ENCODE measurements around the gene FNIP2.
"Not testable (repeated sequence)": the region's sequence is repeated elsewhere in the genome, so short reads cannot be mapped to it uniquely, and the experiment has no call there.

Gene FNIP2

GRCh38 chr4:158915683-158916241 lies 146.9 kb downstream of the FNIP2 start:
- no peaks in the 10 kb centered on the region for H3K4me1 ChIP-seq (ENCODE audit: control insufficient read depth, low read depth, low read length)
- no peak overlapping the region for H2BK15ac ChIP-seq (replicated peaks; ENCODE audit: low read depth)
- no peak overlapping the region for H3K4ac ChIP-seq (ENCODE audit: low read depth, low read length)
- no peak overlapping the region for H3K18ac ChIP-seq (ENCODE audit: low read length)
- no peak overlapping the region for H2BK5ac ChIP-seq (ENCODE audit: low read length)
- H3K9ac ChIP-seq (ENCODE audit: low read length) = no peak overlapping the region
- H3K56ac ChIP-seq (ENCODE audit: low read length) = no peak overlapping the region
- no peak overlapping the region for H2AK5ac ChIP-seq (ENCODE audit: low read length)
- no peaks in the 10 kb centered on the region for H3K79me1 ChIP-seq (ENCODE audit: low read length)
- no peaks in the 10 kb centered on the region for H3K79me2 ChIP-seq (ENCODE audit: control insufficient read depth, insufficient read depth, low read length)
- no peak overlapping the region for H3K27ac ChIP-seq (ENCODE audit: low read depth, low read length)
- H3K27me3 ChIP-seq (ENCODE audit: insufficient read depth, low read length, poor library complexity) = no peaks in the 10 kb centered on the region
- DNase-seq = no peak
- H2BK120ac ChIP-seq (ENCODE audit: low read depth, low read length) = no peak overlapping the region
- no peak overlapping the region for H3K4me2 ChIP-seq (ENCODE audit: low read length)
- no peak overlapping the region for H3K23ac ChIP-seq (ENCODE audit: low read length)
- no CpG with 5 or more reads among the region's 2 CpGs for WGBS (ENCODE audit: extremely low coverage, insufficient coverage, low lambda C conversion rate)
- no peak overlapping the region for H4K8ac ChIP-seq (ENCODE audit: low read depth, low read length)
- no peak overlapping the region for H3K4me3 ChIP-seq (ENCODE audit: low read length)
- H4K5ac ChIP-seq (ENCODE audit: low read length) = no peak overlapping the region
- no peaks in the 10 kb centered on the region for H3K36me3 ChIP-seq (ENCODE audit: control insufficient read depth, insufficient read depth, low read length)

DNA sequence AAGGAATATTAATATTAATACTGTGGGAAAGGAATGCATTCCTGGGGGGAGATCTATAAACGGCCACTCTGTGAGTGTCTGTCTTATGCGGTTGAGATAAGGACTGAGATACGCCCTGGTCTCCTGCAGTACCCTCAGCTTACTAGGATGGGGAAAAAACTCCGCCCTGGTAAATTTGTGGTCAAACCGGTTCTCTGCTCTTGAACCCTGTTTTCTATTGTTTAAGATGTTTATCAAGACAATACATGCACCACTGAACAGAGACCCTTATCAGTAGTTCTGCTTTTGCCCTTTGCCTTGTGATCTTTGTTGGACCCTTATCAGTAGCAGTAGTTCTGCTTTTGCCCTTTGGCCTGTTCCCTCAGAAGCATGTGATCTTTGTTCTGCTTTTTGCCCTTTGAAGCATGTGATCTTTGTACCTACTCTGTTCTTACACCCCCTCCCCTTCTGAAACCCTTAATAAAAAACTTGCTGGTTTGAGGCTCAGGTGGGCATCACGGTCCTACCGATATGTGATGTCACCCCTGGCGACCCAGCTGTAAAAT lies 151.7 kb downstream of the FNIP2 start:
- not testable (repeated sequence) for H3K4me2 ChIP-seq (ENCODE audit: low read length); H3K27ac ChIP-seq (ENCODE audit: low read depth, low read length); H3K4ac ChIP-seq (ENCODE audit: low read depth, low read length); H3K9ac ChIP-seq (ENCODE audit: low read length); H3K18ac ChIP-seq (ENCODE audit: low read length); H2BK5ac ChIP-seq (ENCODE audit: low read length); H3K79me2 ChIP-seq (ENCODE audit: control insufficient read depth, insufficient read depth, low read length); H2BK15ac ChIP-seq (replicated peaks; ENCODE audit: low read depth); H4K5ac ChIP-seq (ENCODE audit: low read length); H3K79me1 ChIP-seq (ENCODE audit: low read length); H3K36me3 ChIP-seq (ENCODE audit: control insufficient read depth, insufficient read depth, low read length); H3K4me1 ChIP-seq (ENCODE audit: control insufficient read depth, low read depth, low read length); DNase-seq; H3K4me3 ChIP-seq (ENCODE audit: low read length); H3K27me3 ChIP-seq (ENCODE audit: insufficient read depth, low read length, poor library complexity); H3K23ac ChIP-seq (ENCODE audit: low read length); H2BK120ac ChIP-seq (ENCODE audit: low read depth, low read length); H3K56ac ChIP-seq (ENCODE audit: low read length); H2AK5ac ChIP-seq (ENCODE audit: low read length); H4K8ac ChIP-seq (ENCODE audit: low read depth, low read length)
- no CpG with 5 or more reads among the region's 8 CpGs for WGBS (ENCODE audit: extremely low coverage, insufficient coverage, low lambda C conversion rate)

DNA sequence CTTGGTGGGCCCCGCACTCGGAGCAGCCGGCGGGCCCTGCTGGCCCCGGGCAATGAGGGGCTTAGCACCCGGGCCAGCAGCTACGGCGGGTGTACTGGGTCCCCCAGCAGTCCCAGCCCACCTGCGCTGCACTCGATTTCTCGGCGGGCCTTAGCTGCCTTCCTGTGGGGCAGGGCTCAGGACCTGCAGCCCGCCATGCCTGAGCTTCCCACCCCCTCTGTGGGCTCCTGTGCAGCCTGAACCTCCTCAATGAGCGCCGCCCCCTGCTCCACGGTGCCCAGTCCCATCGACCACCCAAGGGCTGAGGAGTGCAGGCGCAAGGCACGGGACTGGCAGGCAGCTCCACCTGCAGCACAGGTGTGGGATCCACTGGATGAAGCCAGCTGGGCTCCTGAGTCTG lies 158.9 kb downstream of the FNIP2 start:
- not testable (repeated sequence) for H2BK120ac ChIP-seq (ENCODE audit: low read depth, low read length); H4K5ac ChIP-seq (ENCODE audit: low read length); H3K4me3 ChIP-seq (ENCODE audit: low read length); H3K79me2 ChIP-seq (ENCODE audit: control insufficient read depth, insufficient read depth, low read length); H2BK15ac ChIP-seq (replicated peaks; ENCODE audit: low read depth); DNase-seq; H3K56ac ChIP-seq (ENCODE audit: low read length); H3K18ac ChIP-seq (ENCODE audit: low read length); H3K36me3 ChIP-seq (ENCODE audit: control insufficient read depth, insufficient read depth, low read length); H4K8ac ChIP-seq (ENCODE audit: low read depth, low read length); H3K4me1 ChIP-seq (ENCODE audit: control insufficient read depth, low read depth, low read length); H3K27me3 ChIP-seq (ENCODE audit: insufficient read depth, low read length, poor library complexity); H3K23ac ChIP-seq (ENCODE audit: low read length); H3K79me1 ChIP-seq (ENCODE audit: low read length); H3K9ac ChIP-seq (ENCODE audit: low read length); H3K4ac ChIP-seq (ENCODE audit: low read depth, low read length); H3K27ac ChIP-seq (ENCODE audit: low read depth, low read length); H3K4me2 ChIP-seq (ENCODE audit: low read length); H2AK5ac ChIP-seq (ENCODE audit: low read length); H2BK5ac ChIP-seq (ENCODE audit: low read length)
- WGBS (ENCODE audit: extremely low coverage, insufficient coverage, low lambda C conversion rate) = no CpG with 5 or more reads among the region's 19 CpGs

- no peak for DNase-seq
- H3K23ac ChIP-seq (ENCODE audit: low read length) = no peak overlapping the region
Measured at GRCh38 chr4:158929939-158930638, 161.3 kb downstream of the FNIP2 start.

GRCh38 chr4:158930639-158930972 lies 161.8 kb downstream of the FNIP2 start:
- Histone ChIP-seq H3K36me3 (ENCODE audit: control insufficient read depth, insufficient read depth, low read length) (no peaks in the 10 kb centered on the region), H3K27ac (ENCODE audit: low read depth, low read length) (no peak overlapping the region), H3K4me1 (ENCODE audit: control insufficient read depth, low read depth, low read length) (no peaks in the 10 kb centered on the region), H3K79me2 (ENCODE audit: control insufficient read depth, insufficient read depth, low read length) (no peaks in the 10 kb centered on the region), H3K4me2 (ENCODE audit: low read length) (no peak overlapping the region), H3K18ac (ENCODE audit: low read length) (no peak overlapping the region), H3K9ac (ENCODE audit: low read length) (no peak overlapping the region), H2AK5ac (ENCODE audit: low read length) (no peak overlapping the region), H4K8ac (ENCODE audit: low read depth, low read length) (no peak overlapping the region), H2BK5ac (ENCODE audit: low read length) (no peak overlapping the region), H2BK120ac (ENCODE audit: low read depth, low read length) (no peak overlapping the region), H3K27me3 (ENCODE audit: insufficient read depth, low read length, poor library complexity) (no peaks in the 10 kb centered on the region), H3K79me1 (ENCODE audit: low read length) (no peaks in the 10 kb centered on the region), H3K4me3 (ENCODE audit: low read length) (no peak overlapping the region), H3K56ac (ENCODE audit: low read length) (no peak overlapping the region), H3K23ac (ENCODE audit: low read length) (no peak overlapping the region), H4K5ac (ENCODE audit: low read length) (no peak overlapping the region), H2BK15ac (replicated peaks; ENCODE audit: low read depth) (no peak overlapping the region), H3K4ac (ENCODE audit: low read depth, low read length) (no peak overlapping the region)
- no peak for DNase-seq

More at GRCh38 chr4:158929939-158930638, 161.3 kb downstream of the FNIP2 start:
- H3K4ac ChIP-seq (ENCODE audit: low read depth, low read length) = no peak overlapping the region
- WGBS (ENCODE audit: extremely low coverage, insufficient coverage, low lambda C conversion rate) = no CpG with 5 or more reads among the region's 5 CpGs
- no peaks in the 10 kb centered on the region for H3K36me3 ChIP-seq (ENCODE audit: control insufficient read depth, insufficient read depth, low read length)
- H3K4me1 ChIP-seq (ENCODE audit: control insufficient read depth, low read depth, low read length) = no peaks in the 10 kb centered on the region
- no peak overlapping the region for H3K9ac ChIP-seq (ENCODE audit: low read length)
- H3K79me2 ChIP-seq (ENCODE audit: control insufficient read depth, insufficient read depth, low read length) = no peaks in the 10 kb centered on the region
- H3K27me3 ChIP-seq (ENCODE audit: insufficient read depth, low read length, poor library complexity) = no peaks in the 10 kb centered on the region
- H3K18ac ChIP-seq (ENCODE audit: low read length) = no peak overlapping the region
- no peak overlapping the region for H2AK5ac ChIP-seq (ENCODE audit: low read length)
- H3K56ac ChIP-seq (ENCODE audit: low read length) = no peak overlapping the region
- no peak overlapping the region for H2BK5ac ChIP-seq (ENCODE audit: low read length)
- no peak overlapping the region for H3K4me2 ChIP-seq (ENCODE audit: low read length)
- H3K27ac ChIP-seq (ENCODE audit: low read depth, low read length) = no peak overlapping the region
- no peak overlapping the region for H4K8ac ChIP-seq (ENCODE audit: low read depth, low read length)
- H3K79me1 ChIP-seq (ENCODE audit: low read length) = no peaks in the 10 kb centered on the region
- H3K4me3 ChIP-seq (ENCODE audit: low read length) = no peak overlapping the region
- no peak overlapping the region for H2BK15ac ChIP-seq (replicated peaks; ENCODE audit: low read depth)
- H2BK120ac ChIP-seq (ENCODE audit: low read depth, low read length) = no peak overlapping the region
- H4K5ac ChIP-seq (ENCODE audit: low read length) = no peak overlapping the region

- no peak overlapping the region for H3K4me2 ChIP-seq (ENCODE audit: low read length)
- no peaks in the 10 kb centered on the region for H3K79me2 ChIP-seq (ENCODE audit: control insufficient read depth, insufficient read depth, low read length)
- no peaks in the 10 kb centered on the region for H3K36me3 ChIP-seq (ENCODE audit: control insufficient read depth, insufficient read depth, low read length)
- H4K8ac ChIP-seq (ENCODE audit: low read depth, low read length) = no peak overlapping the region
- H3K23ac ChIP-seq (ENCODE audit: low read length) = no peak overlapping the region
- H2BK120ac ChIP-seq (ENCODE audit: low read depth, low read length) = no peak overlapping the region
- no peak overlapping the region for H4K5ac ChIP-seq (ENCODE audit: low read length)
- H3K4ac ChIP-seq (ENCODE audit: low read depth, low read length) = no peak overlapping the region
- no peak overlapping the region for H3K18ac ChIP-seq (ENCODE audit: low read length)
- no peaks in the 10 kb centered on the region for H3K79me1 ChIP-seq (ENCODE audit: low read length)
- H3K27me3 ChIP-seq (ENCODE audit: insufficient read depth, low read length, poor library complexity) = no peaks in the 10 kb centered on the region
- H2BK5ac ChIP-seq (ENCODE audit: low read length) = no peak overlapping the region
- H3K4me3 ChIP-seq (ENCODE audit: low read length) = no peak overlapping the region
- no CpG with 5 or more reads among the region's 2 CpGs for WGBS (ENCODE audit: extremely low coverage, insufficient coverage, low lambda C conversion rate)
- no peak overlapping the region for H3K27ac ChIP-seq (ENCODE audit: low read depth, low read length)
- no peak overlapping the region for H2AK5ac ChIP-seq (ENCODE audit: low read length)
- no peak overlapping the region for H2BK15ac ChIP-seq (replicated peaks; ENCODE audit: low read depth)
- no peak overlapping the region for H3K9ac ChIP-seq (ENCODE audit: low read length)
- H3K4me1 ChIP-seq (ENCODE audit: control insufficient read depth, low read depth, low read length) = no peaks in the 10 kb centered on the region
- DNase-seq = no peak
- H3K56ac ChIP-seq (ENCODE audit: low read length) = no peak overlapping the region
Measured at GRCh38 chr4:158933236-158933635, 164.4 kb downstream of the FNIP2 start.
